Measurements from ENCODE around the gene ORC1. TPM values are rescaled to one million over a fixed set of nuclear protein-coding genes. Genes with fewer than 3 reads are reported as not detected.

ORC1 gene
- total RNA-seq, 1 experiment from 2014 or later = 25.6 TPM

DNA sequence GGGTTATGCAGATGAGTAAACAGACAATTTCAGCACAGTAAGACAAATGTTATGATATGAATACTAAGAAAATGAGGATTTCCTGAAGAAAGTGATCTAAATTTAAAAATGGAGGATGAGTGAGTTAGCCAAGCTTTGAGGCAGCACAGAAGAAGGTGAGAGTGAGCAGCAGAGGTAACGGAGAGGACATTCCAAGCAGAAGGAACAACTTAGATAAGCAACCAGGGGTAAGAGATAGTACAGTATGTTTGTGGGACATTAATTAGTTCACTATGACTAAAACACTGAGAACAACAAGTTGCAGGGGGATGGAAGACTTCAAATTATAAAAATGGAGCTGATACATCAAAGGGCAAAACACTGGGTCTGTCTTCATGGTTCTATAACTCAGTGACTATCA, 22.9 kb upstream of the ORC1 start:
- intact Hi-C loops (cut with micrococcal nuclease) = no loop called here
- H3K9me3 ChIP-seq (ENCODE audit: control insufficient read depth in 1 of 2, insufficient read depth in 1 of 2, low read depth in 1 of 2, low read length in 2 of 2) = no peaks in the 10 kb centered on the region
- no peaks in the 10 kb centered on the region for H3K9me2 ChIP-seq (ENCODE audit: insufficient read depth)
- no peaks in the 10 kb centered on the region for H3K79me2 ChIP-seq (ENCODE audit: insufficient read depth, low read length)
- ChIA-PET POLR2A (no interaction called here), RAD21 (ENCODE audit: low non-redundant PET in 1 of 2, low total read pairs in 2 of 2, uncharacterized antibody in 2 of 2, unreplicated experiment in 2 of 2) (no interaction called here), CTCF (no interaction called here)
- TF ChIP-seq, protein P1, sequence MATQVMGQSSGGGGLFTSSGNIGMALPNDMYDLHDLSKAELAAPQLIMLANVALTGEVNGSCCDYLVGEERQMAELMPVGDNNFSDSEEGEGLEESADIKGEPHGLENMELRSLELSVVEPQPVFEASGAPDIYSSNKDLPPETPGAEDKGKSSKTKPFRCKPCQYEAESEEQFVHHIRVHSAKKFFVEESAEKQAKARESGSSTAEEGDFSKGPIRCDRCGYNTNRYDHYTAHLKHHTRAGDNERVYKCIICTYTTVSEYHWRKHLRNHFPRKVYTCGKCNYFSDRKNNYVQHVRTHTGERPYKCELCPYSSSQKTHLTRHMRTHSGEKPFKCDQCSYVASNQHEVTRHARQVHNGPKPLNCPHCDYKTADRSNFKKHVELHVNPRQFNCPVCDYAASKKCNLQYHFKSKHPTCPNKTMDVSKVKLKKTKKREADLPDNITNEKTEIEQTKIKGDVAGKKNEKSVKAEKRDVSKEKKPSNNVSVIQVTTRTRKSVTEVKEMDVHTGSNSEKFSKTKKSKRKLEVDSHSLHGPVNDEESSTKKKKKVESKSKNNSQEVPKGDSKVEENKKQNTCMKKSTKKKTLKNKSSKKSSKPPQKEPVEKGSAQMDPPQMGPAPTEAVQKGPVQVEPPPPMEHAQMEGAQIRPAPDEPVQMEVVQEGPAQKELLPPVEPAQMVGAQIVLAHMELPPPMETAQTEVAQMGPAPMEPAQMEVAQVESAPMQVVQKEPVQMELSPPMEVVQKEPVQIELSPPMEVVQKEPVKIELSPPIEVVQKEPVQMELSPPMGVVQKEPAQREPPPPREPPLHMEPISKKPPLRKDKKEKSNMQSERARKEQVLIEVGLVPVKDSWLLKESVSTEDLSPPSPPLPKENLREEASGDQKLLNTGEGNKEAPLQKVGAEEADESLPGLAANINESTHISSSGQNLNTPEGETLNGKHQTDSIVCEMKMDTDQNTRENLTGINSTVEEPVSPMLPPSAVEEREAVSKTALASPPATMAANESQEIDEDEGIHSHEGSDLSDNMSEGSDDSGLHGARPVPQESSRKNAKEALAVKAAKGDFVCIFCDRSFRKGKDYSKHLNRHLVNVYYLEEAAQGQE (IDR thresholded peaks at IDR 0.05; ENCODE audit: low read depth) = no peak
- no peak for TF ChIP-seq ZNF274 (IDR thresholded peaks at IDR 0.05; ENCODE audit: low read depth, low read length)
- TF ChIP-seq CEBPB (IDR thresholded peaks at IDR 0.05; ENCODE audit: low read depth) = no peak
- no peak for TF ChIP-seq CBX3 (IDR thresholded peaks at IDR 0.05; ENCODE audit: low read depth)
- no peak for TF ChIP-seq POLR2AphosphoS5 (IDR thresholded peaks at IDR 0.05; ENCODE audit: low read depth, low read length)
- no peak for TF ChIP-seq ELF1 (IDR thresholded peaks at IDR 0.05; ENCODE audit: borderline replicate concordance, low read depth)
- TF ChIP-seq JUND (IDR thresholded peaks at IDR 0.05) = no peak
- no peak for TF ChIP-seq EGR1 (IDR thresholded peaks at IDR 0.05; ENCODE audit: low read depth)
- no peak for TF ChIP-seq SP1 (IDR thresholded peaks at IDR 0.05; ENCODE audit: low read depth)
- TF ChIP-seq YY1 (IDR thresholded peaks at IDR 0.05; ENCODE audit: extremely low read depth, insufficient replicate concordance, low read depth, low read length) = no peak
- TF ChIP-seq ZFX (IDR thresholded peaks at IDR 0.05) = no peak
- TF ChIP-seq TCF7L2 (IDR thresholded peaks at IDR 0.05; ENCODE audit: borderline replicate concordance, extremely low read depth, insufficient read depth, insufficient read length) = no peak
- no peak for TF ChIP-seq RAD21 (IDR thresholded peaks at IDR 0.05; ENCODE audit: low read depth)
- TF ChIP-seq, protein P2, sequence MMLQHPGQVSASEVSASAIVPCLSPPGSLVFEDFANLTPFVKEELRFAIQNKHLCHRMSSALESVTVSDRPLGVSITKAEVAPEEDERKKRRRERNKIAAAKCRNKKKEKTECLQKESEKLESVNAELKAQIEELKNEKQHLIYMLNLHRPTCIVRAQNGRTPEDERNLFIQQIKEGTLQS (IDR thresholded peaks at IDR 0.05) = no peak
- H3K9ac ChIP-seq (ENCODE audit: low read length) = no peak overlapping the region
- no peaks in the 10 kb centered on the region for H4K20me1 ChIP-seq (ENCODE audit: insufficient read depth)
- DNase-seq (ENCODE audit: low read depth, low spot score) (no peak), ATAC-seq (no peak)
- no peak overlapping the region for H2AFZ ChIP-seq (ENCODE audit: low read depth, low read length, poor library complexity, severe bottlenecking)
- H3K4me1 ChIP-seq (ENCODE audit: control insufficient read depth in 1 of 2, insufficient read depth in 2 of 2, low read length in 2 of 2) = no peaks in the 10 kb centered on the region
- H3K36me3 ChIP-seq (ENCODE audit: control insufficient read depth in 1 of 2, insufficient read depth in 2 of 2, low read length in 2 of 2) = peaks cover 11 to 22% of the 10 kb centered on the region in 2 experiments
- no peak overlapping the region for H3K4me3 ChIP-seq (replicated peaks in 1 of 2; ENCODE audit: low read depth in 1 of 2, low read length in 2 of 2)
- H3K4me2 ChIP-seq (ENCODE audit: low read length) = no peak overlapping the region
- H3K27ac ChIP-seq (ENCODE audit: low read depth, low read length) = no peak overlapping the region
- H3K27me3 ChIP-seq (ENCODE audit: insufficient read depth, low read length) = no peaks in the 10 kb centered on the region
- BruUV-seq (replicated peaks) = no TSS peak

Data from HCT116 (cell line).